Erythroblast (primary cell): ENCODE data around the gene RBFOX1.

Source experiments
- GATA1 ChIP-seq: IDR thresholded peaks from 2 replicates; pipeline ENCODE4 v1.6.1; 2011; ENCODE audit warnings: low read depth, mild to moderate bottlenecking, control low read depth, low read length, moderate library complexity
- POLR2A ChIP-seq: IDR thresholded peaks from 2 replicates; pipeline ENCODE4 v1.6.1; 2011; ENCODE audit warnings: mild to moderate bottlenecking, low read length

GRCh38 chr16:7442050-7442449, 109.4 kb downstream of the RBFOX1 start:
- TF ChIP-seq POLR2A (no peak), GATA1 (no peak)
